ENCODE measurements around the gene POLL.

Gene POLL

DNA sequence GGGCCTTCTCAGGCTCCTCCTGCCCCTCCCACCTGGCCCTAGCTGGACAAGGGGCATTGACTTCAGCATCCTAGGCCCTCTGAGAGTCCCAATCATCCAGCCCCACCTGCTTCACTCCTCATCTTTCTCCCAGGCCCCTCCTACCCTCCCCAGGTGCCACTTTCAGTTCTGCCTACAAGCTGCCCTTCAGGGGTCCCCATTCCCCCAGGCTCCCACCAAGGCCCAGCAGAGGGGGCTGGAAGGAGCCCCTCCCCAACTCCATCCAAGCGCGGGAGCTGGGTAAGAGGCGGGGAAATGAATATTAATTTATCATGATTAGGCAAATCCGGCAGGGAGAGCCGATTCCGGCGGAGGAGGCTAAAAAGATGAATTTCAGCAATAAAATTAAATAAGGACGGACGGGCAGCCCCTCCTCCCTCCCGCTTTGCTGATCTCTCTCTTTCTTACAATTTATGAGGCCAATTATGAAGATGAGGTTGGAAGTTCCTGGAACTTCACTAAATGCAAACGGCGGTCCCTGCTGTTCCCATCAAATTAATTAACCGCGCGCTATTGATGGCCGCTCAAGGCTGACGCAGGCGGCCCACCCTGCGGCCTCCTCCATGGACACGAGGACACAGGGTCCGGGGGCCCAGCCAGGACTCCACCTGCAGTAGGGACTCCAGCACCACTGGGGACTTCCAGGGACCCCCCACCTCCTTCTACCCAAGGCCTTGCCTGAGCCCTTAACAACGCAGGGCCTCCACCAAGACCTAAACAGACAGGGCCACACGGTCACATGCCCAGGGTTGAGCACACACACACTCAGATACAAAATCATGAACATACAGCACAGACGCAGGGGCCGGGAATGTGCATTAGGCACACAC, 13.9 kb downstream of the POLL start:
- no peak for DNase-seq

DNA sequence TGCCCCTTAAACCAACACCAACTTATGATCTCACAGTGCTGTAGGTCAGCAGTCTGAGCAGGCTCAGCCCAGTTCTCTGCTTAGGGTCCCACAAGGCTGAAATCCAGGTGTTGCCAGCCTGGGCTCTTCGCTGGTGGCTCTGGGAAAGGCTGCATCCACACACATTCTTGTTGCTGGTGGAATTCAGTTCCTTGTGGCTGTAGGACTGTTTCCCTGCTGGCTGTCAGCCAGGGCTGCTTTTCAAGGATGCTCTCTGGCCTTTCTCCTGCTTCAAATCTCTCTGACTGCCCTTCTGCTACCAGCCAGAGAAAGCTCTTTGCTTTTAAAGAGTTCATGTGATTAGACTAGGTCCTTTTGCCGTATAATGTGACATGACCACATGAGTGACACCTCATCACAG, 15.3 kb downstream of the POLL start:
- no peak for DNase-seq

DNA sequence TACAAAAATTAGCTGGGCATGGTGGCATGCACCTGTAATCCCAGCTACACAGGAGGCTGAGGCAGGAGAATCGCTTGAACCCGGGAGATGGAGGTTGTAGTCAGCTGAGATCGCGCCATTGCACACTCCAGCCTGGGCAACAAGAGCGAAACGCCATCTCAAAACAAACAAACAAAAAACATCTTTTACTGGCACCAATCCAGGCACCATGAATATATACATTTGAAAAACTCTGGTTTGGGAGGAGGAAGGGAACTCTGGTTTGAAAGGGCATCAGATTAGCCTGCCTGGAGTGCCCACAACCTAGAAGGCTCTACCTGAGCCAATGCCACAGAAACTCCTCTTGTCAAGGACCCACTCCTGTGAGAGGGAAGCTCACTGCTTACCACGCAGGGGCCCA, 15.9 kb downstream of the POLL start:
- DNase-seq = no peak

DNA sequence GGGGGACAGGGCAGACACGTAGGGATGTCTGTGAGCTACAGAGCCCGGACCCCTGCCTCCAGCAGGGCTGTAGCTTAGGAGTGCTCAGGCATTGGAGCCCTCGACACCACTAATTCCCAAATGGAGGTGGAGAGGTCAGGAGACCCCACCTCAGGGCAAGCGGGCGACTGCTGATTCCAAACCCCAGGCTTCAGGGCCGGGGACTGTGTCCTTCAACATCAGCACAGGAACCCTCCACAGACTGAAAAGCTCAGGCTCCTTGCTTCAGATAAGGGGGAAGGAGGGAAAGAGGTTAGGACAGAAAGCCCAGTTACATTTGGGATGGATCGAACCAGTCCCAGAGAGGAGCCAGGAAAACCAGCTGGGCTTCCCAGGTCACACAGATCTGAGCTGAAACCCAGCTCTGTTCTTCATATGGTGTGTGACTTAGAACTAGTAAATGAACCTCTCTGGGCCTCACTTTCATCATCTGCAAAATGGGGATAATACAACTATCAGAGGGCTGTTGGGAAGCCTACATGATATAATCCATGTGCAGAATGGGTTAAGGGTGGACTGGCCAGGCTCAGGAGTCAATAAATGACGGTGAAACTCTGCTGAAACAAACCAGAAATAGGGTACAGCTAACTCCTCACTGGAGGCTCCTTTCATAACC, 16.7 kb downstream of the POLL start:
- no peak for DNase-seq

DNA sequence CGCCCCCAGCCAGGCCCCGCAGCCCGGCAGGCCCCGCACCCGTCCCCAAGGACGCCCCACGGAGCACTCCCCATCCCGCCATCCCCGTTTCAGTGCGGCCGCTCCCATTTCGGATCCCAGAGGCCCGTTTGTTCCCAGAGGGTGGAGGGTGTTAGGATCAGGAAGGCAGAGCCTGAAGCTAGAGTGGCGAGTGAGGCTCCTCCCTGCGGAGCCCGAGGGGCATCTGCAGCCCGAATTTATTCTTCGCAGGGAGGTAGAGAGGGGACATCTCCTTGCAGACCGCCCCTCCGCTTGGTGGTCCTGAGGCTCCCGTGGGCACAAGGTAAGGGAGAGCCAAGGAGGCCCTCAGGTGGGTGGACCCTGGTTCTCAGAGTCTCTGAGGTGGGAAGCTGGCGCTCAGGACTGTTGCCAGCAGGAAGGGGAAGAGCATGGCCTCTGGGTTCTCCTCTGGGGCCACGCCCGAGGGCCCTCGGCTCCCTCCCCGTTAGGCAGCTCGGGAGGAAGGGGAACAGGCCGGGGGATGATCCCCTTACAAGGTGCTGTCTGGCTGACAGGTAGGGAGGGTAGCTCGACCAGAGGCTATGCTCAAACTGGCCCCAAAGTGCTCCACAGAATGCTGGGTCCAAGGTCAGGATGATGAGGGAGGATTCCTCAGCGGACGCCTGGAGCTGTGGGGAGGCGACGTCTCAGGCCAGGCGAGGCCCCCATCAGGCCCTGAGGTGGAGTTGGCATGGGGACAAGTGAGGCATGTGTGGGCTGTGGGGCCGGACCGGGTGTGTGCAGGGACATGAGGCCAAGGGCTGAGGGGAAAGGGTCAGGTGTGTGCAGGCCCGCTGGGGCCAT, 17.4 kb downstream of the POLL start:
- DNase-seq = peak; percentile 24

DNA sequence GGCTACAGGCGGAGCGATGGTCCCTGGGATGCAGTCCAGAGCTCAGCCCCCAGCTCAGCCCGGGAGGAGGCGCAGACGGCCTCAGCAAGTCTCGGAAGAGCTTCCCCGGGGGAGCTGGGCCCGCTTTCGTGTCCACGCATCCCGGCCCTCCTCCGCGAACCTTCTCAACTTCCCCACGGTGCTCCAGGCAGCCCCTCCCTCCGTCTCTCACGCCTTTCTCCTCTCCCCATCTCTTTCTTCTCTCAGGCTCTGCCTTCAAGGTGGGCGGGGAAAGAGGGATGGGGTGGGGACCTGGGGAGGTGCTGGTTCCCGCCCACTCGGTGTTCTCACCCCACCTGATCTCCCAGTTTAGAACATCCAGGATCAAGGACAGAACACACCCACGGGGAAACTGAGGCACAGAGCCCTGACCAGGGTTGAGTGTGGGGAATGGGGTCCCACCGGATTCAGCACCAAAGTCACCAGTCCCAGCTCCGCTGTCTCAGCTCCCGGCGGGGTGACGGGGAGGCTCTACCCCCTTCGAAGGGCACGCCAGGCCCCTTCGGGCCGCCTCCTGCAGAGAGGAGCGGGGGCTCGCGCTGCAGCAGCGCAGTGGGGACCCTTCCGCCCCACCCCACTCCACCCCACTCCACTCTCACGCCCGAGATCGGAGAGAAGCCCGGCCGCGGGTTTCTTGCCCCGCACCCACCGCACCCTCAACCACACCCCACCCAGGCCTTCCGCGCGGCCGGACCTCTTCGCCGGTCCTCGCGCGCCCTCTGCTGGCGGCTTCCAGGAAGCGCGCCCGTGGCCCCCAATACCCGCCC, 18.2 kb downstream of the POLL start:
- DNase-seq = peak; percentile 72

DNA sequence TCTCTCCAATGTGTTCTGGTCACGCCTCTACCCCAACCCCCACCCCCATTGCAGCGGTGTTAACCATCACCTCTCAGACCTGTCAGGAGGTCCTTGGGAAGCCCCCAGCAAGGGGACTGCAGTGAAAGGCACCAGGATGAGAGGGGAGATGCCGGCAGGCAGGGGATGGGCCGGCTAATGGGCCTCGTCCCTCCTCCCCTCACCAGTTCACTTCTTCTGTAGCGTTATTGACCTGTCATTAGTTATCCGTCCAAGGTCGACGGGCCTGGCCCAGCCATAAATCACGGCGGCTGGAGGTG, 18.8 kb downstream of the POLL start:
- no peak for DNase-seq

DNA sequence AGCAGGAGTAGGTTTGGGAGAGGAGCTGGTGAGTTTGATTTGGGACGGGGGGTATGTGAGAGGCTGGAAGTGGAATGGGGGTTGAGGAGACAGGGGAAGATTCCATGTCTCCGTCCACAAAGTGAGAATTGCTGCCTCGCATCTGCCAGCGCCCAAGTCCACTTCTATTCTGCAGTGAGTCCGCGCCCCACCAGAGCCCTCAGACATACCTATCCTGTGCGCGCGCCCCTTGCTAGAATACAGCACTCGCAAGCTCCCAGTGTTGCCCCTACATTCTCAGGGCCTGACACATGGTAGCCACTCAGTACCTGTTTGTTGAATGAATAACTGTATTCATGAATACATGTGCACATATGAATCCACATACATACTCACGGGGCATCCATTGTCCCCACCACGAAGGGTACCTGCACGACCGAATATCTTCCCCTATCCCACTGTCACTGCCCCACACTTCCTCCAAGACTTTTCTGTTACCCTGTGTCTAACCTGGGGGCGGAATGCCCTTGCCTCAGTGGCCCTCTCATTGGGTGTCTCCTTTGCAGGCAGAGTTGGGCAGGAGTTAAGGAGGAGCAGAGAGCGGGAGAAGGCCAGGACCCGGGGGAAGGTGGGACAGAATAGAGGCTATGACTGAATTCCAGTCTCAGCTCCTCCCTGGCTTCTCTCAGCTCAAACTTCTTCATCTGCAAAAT, 19.9 kb downstream of the POLL start:
- DNase-seq = no peak

DNA sequence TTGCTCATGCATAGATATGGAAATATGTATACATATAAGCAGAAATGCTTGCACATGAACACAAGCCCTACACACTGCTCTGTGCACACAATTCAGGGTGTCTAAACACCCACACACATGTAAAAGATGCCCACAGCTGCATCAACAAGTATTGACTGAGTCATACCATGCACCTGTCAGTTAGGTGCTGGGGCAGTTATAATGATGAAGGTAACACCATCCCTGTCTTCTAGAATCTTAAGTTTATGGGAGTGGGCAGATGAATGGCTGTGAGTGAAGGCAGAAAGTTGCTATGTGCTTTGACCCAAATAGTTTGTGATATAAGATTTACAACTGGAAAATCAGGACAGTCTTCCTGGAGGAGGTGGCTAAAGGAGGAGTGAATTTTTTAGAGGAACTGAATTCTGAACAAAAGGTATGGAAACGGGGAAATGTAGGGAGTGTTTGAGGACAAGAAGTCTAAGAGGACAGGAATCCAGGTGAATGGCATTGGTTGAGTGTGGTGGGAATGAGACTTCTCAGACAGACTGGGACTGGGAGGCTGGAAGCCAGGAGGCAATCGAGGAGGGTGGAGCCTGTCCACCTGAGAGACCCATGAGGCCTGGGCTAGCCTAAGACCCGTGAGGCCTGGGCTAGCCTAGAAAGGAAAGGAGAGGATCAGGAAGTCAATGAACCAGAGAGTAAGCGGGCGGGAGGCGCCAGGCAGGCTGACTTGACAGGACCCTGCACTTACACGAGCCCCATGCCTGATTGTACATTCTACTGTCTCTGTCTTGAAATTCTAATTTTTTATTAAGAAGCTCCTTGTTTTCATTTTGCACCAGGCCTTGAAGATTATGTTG, 20.7 kb downstream of the POLL start:
- DNase-seq = no peak

DNA sequence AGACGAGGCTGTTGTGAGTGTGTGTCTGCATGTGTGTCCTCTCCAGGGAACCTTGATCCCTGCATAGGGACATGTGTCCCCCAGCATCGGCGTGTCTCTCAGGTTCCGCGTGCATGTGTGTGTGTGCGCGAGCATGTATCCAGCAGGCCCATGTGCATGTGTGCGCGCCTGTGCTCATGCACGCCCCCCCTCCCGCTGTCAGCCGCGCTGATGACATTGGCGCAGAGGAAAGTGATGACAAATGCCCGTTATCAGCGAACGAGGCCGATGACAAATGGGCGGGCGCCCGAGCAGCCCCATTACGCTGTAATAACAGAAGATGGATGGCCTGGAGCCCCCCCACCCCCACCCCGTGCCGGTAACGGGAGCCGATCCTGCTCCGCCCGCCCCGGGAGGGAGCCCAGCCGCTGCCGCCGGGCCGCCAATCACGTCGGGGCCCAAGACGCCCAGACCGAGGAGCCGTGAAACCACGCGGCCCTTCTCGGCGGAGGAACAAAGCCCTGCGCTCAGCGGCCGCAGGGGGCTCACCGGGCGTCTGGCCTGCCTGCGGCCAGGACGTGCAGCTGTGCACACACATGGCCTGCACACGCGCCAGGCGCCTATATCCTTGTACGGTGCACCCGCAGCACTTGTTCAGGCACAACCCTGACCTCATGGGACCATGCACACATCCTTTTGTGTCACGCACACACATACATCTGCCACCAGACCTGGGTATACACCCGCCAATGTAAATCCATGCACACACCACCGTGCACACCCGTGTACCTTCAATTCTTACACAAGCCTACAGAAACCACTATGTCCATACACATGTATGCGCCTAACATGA, 21.5 kb downstream of the POLL start:
- no peak for DNase-seq

DNA sequence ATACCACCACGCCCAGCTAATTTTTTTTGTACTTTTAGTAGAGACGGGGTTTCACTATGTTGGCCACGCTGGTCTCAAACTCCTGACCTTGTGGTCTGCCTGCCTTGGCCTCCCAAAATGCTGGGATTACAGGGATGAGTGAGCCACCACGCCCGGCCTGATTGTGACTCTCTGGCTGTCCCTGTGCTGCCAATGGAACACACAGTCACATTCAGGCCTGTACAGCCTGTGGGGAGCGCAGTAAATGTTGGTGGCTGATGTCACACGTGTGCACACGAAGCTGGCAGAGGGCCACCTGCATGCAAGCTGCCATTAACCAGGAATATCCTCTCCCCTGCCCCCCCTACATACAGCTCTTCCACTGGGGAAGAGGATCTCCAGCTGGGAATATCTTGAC, 22.1 kb downstream of the POLL start:
- DNase-seq = no peak

DNA sequence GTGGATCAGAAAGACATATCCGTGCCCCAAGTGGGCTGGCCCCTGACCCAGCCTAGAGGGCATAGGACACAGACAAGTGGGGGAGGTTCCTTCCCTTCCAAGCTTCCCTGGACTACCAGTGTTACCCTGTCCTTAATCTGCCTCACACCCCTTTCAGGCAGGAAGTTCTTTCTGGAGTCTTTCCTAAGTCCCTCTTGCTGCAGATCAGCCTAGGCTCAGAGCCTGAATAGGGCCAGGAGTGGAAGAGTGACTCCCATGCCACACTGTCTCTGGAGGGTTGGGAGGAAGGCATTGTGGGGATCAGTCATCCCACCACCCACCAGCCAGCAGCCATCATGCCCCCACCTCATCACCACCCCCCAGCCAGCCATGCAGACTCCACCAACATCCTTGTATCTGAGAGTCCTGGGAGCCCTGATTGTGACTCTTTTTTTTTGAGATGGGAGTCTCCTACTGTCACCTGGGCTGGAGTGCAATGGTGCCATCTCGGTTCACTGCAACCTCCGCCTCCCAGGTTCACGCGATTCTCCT, 22.6 kb downstream of the POLL start:
- DNase-seq = no peak

DNA sequence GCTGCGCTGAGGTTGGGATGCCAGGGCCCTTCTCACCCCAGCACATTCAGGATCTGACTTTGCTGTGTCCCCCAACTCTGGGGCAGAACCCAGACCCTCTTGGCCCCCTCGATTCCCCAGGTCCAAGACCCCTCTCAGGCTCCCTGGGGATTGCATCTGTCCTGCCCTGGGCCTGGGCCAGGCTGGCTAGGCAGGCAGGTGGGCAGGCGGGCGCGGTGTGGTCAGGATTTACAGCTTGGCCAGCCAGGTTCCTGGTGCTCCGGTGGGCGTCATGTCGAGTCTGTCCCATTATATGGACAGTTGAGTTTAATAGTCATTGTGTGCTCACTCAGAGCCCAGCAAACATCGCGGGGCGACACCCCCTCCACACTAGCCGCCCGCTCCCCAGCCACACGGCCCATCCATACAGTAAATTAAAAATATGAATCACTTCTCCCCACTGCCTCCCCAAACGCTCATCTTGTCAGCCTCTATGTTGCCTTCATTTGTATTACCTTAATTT, 23.5 kb downstream of the POLL start:
- DNase-seq = no peak

DNA sequence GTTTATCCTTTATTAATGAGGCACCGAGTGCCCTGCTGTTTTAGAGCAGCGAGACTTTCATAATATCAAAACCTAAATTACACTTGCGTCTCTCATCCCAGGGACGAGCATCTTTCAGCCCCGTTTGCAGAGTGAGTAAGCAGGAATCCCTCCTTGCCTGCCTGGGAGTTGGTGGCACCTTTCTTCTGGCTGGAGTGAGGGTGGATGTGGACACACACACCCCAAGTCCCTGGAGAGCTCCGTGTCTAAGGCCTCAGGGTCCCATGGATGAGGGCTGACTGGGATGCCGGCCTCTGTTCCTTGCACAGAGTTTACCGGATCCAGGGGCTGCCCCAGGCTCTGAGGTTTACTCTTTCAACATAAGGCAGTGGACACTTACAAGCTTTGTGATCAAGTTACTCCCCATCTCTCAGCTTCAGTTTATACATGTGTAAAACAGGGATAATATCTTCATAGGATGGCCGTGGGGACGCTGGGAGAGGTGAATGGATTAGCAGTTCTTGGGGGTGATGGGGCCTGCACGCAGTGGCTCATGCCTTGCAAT, 24.5 kb downstream of the POLL start:
- no peak for DNase-seq

DNA sequence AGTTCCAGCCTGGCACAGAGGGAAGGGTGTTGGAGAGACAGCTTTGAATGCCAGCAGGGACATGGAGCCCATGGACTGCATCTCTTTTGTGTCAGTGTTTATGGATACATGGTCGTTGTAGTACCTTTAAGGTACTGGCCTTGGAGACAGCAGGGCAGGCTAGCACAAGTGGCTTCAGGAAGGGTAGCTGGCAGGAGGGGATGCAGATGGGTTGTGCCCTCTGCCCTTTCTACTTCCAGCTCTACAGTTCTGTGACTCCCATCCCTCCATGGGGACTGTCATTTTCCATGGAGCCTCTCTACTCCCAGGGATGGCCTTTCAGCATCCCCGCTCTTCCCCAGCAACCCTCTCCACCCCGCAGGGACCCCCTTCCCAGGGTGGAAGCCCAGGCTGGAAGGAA, 25.1 kb downstream of the POLL start:
- DNase-seq = no peak

DNA sequence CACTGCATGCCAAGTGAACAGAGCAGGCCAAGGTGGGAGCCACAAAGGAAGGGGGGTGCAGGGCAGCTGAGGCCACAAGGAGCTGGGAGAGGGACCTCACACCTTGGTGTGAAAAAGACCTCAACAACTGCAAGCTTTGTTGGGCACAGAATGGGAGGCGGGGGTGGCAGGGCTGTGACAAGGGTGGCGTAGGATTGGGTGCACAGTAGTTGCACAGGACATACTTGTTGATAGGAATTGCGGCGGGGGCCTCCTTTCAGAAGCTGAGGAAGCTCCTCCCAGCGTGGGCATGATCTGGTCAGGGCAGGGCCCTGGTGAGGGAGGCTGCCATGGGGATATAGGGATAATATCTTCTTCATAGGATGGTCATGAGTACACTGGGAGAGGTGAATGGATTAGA, 25.8 kb downstream of the POLL start:
- DNase-seq = no peak

DNA sequence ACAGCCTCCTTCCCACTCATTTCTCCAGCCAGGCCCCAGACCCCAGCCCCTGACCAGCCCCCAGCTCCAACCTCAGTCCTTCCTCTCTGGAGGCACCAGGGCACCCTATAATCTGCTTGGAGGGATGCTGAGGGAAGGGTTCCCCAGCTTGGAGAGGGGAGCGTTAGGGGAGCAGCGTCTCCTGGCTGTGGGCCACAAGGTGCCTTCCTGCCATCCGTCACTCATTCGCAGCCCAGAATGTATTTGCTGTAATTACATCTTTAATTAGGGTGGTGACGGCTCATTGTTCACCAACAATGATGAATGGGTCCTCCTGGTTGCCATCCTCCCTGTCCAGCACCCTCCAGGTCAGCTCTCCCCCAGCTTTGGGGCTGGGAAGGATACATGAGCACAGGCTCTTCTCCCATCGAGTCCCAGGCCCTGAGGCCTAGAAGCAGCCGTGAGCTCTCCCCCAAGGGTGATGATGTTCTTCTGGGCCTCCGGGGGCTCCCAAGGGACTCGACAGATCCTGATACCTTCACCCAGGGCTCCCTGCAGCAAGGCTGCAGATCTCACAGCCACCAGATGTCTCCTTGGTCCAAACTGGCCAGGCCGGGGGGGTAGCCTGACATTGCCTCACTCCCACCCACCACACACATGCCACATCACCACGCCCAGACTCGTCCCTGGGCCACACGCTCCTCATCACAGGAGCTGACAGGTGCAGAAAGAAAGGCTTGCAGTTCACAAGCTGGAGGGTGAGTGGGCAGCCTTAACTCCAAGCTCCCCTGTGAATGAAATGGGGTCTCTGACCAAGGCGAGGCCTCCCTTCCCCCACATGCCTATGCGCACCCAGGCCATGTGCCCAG, 26.8 kb downstream of the POLL start:
- no peak for DNase-seq

DNA sequence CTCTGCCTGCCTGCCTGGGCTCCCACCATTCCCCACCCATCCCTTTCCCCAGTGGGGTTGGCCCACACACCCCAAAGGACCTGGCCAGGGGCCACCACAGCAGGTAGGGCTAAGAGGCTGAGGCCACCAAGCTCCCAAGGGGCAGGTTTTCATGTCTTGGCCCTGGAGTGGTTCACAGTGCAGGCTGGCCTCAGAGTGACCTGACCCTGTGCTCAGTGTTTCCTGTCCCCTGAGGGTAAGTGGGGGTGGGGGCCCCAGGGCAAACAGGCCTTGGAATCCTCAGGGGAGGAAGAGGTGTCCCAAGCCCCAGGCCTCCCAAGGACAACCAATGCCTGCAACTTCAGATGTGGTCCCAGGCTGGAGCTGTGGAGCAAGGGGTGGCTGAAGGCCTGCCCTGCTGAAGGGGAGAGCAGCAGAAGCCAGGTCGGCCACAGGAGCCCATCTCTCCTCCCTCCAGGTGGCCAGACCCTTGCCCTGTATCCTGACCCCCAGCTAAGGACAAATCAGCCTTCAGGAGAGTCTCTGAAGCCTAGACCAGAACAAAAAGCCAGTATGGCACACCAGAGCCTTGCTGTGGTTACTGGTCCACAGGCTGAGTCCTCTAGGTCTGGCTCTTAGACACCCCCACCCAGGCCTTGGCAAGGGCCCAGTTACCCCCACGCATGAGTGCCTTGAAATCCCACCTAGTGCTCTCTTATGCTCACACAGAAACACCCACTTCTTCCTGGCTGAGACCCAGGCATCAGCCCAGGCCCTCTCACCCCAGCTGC, 27.6 kb downstream of the POLL start:
- DNase-seq = no peak
